ENCODE data around the gene SPOCK2. TPM values are rescaled to one million over a fixed set of nuclear protein-coding genes. Genes with fewer than 3 reads are reported as not detected.

SPOCK2 gene
- total and polyA plus RNA-seq, 2 of the 13 experiments (the other 11 are each of a cell fraction or from before 2014, with no cell fraction given), result 8.6 to 30.6 TPM

DNA sequence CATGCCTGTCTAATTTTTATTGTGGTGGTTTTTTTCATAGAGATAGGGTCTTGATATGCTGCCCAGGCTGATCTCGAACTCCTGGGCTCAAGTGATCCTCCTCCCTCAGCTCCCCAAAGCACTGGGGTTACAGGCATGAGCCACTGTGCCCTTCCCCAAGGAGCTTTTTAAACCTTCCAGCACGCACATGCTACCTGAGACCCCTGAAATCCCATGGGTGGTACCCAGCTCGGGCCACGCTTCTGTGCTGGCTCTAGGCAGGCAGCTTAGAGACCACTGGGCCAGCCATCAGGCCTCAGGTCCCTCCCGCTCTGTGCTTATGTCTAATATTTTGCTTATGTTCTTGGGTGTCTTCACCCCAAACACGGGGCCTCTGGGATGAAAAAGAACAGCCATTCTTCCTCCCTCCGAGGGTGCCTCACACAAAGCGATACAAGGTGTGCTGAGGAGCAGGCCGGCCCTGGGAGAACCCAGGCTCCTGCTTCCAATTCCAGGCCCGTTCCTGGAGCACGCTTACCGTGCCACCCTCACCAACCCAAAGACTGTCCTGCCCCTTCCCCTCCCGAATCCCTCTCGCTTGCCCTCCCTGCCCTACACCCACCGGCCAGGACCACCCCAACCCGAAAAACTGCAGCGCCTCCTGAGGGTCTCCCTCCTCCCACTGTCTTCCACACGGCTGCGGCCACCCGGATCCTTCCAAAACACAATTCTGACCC is 10.9 kb downstream of the SPOCK2 start:
- Histone ChIP-seq H4K20me1 (ENCODE audit: insufficient read depth, low read length) (no peaks in the 10 kb centered on the region), H2AFZ (ENCODE audit: low read length) (no peak overlapping the region), H3K4me2 (ENCODE audit: low read depth, low read length) (no peak overlapping the region), H3K9ac (ENCODE audit: insufficient read depth, low read depth, low read length) (no peak overlapping the region), H3K36me3 (replicated peaks in 1 of 2; ENCODE audit: control insufficient read depth in 1 of 2, insufficient read depth in 2 of 2, low read length in 2 of 2) (no peaks in the 10 kb centered on the region), H3K79me2 (ENCODE audit: insufficient read depth, low read length) (no peaks in the 10 kb centered on the region), H3K27me3 (ENCODE audit: control insufficient read depth in 1 of 2, insufficient read depth in 2 of 2, low read length in 2 of 2) (peaks cover 7 to 34% of the 10 kb centered on the region in 2 experiments), H3K27ac (ENCODE audit: extremely low read length, insufficient read depth, low read length) (no peak overlapping the region), H3K4me1 (ENCODE audit: insufficient read depth, low read length) (peaks cover 24% of the 10 kb centered on the region), H3K4me3 (replicated peaks in 1 of 3; ENCODE audit: insufficient read depth in 1 of 3, low read depth in 2 of 3, low read length in 3 of 3) (no peak overlapping the region), H3K9me3 (ENCODE audit: low read length) (no peaks in the 10 kb centered on the region)
- intact Hi-C loops (cut with micrococcal nuclease; ENCODE audit: unreplicated experiment), result no loop called here
- no TSS peak for BruUV-seq (replicated peaks)
- FAIRE-seq (no peak), ATAC-seq (no peak), DNase-seq (ENCODE audit: low spot score) (no peak)
- in situ Hi-C loops (cut with HindIII; ENCODE audit: extremely low pct_ligation_motif_present, low pct_unique_long_range_greater_than_20kb), result loop anchor here (25.0 kb wide), 1 partner anchor 260 kb away; no protein-coding TSS in a partner anchor
- ChIA-PET CTCF (ENCODE audit: low intra/inter-chr PET ratio, low total read pairs) (no interaction called here), POLR2A (interaction anchor here (1.1 kb wide), 1 partner anchor 196 kb away, joined by 3 read pairs; the partner anchor contains the start of gene DDIT4)
- 57% methylated on average over 20 of the region's 20 CpGs for WGBS (ENCODE audit: low lambda C conversion rate)
- TF ChIP-seq, protein P1, sequence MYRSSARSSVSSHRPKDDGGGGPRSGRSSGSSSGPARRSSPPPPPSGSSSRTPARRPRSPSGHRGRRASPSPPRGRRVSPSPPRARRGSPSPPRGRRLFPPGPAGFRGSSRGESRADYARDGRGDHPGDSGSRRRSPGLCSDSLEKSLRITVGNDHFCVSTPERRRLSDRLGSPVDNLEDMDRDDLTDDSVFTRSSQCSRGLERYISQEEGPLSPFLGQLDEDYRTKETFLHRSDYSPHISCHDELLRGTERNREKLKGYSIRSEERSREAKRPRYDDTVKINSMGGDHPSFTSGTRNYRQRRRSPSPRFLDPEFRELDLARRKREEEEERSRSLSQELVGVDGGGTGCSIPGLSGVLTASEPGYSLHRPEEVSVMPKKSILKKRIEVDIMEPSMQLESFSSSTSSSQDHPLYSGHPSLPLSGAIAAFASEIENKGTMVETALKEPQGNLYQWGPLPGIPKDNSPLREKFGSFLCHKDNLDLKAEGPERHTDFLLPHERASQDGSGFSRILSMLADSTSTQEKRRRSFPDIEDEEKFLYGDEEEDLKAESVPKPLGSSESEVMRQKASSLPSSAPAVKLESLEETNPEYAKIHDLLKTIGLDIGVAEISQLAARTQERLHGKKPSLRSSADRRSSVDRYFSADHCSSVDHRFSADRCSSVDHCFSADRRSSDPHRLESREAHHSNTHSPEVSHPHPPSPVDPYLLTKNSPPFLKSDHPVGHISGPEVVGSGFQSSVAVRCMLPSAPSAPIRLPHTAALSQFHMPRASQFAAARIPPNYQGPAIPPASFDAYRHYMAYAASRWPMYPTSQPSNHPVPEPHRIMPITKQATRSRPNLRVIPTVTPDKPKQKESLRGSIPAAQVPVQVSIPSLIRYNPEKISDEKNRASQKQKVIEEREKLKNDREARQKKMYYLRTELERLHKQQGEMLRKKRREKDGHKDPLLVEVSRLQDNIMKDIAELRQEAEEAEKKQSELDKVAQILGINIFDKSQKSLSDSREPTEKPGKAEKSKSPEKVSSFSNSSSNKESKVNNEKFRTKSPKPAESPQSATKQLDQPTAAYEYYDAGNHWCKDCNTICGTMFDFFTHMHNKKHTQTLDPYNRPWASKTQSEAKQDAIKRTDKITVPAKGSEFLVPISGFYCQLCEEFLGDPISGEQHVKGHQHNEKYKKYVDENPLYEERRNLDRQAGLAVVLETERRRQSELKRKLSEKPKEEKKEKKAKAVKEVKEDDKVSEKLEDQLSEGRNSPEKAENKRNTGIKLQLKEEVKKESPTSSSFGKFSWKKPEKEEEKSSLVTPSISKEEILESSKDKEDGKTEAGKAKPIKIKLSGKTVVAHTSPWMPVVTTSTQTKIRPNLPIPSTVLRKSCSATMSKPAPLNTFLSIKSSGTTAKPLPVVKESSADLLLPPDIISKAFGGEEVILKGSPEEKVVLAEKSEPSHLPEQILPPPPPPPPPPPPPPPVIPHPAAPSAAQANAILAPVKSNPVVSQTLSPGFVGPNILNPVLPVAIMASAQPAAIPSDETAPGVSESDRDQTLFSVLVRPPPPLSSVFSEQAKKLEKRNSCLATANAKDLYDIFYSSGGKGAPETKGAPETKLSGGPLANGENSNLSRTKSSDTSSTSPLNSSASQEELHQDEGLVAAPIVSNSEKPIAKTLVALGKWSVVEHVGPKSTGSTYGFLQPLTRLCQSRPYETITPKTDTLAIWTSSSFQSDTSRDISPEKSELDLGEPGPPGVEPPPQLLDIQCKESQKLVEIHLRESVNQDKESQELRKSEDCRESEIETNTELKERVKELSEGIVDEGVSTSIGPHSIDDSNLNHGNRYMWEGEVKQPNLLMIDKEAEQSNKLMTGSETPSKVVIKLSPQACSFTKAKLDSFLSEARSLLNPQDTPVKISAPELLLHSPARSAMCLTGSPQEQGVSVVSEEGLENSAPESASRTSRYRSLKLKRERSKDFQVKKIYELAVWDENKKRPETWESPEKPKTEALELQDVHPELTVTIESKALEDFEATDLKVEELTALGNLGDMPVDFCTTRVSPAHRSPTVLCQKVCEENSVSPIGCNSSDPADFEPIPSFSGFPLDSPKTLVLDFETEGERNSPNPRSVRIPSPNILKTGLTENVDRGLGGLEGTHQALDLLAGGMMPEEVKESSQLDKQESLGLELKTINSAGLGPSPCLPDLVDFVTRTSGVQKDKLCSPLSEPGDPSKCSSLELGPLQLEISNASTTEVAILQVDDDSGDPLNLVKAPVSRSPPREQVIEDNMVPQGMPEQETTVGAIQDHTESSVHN (CRISPR knock-in tag; IDR thresholded peaks at IDR 0.05), result no peak
- TF ChIP-seq, protein P2, sequence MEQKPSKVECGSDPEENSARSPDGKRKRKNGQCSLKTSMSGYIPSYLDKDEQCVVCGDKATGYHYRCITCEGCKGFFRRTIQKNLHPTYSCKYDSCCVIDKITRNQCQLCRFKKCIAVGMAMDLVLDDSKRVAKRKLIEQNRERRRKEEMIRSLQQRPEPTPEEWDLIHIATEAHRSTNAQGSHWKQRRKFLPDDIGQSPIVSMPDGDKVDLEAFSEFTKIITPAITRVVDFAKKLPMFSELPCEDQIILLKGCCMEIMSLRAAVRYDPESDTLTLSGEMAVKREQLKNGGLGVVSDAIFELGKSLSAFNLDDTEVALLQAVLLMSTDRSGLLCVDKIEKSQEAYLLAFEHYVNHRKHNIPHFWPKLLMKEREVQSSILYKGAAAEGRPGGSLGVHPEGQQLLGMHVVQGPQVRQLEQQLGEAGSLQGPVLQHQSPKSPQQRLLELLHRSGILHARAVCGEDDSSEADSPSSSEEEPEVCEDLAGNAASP (CRISPR knock-in tag; IDR thresholded peaks at IDR 0.05; ENCODE audit: borderline replicate concordance), result no peak
- TF ChIP-seq ZNF24 (IDR thresholded peaks at IDR 0.05) (no peak), ZNF337 (CRISPR knock-in tag; IDR thresholded peaks at IDR 0.05; ENCODE audit: borderline replicate concordance, low read depth) (no peak), SMARCE1 (IDR thresholded peaks at IDR 0.05; ENCODE audit: borderline replicate concordance) (no peak), ZNF230 (CRISPR knock-in tag; IDR thresholded peaks at IDR 0.05) (no peak), ZSCAN12 (CRISPR knock-in tag; IDR thresholded peaks at IDR 0.05) (no peak), DR1 (CRISPR knock-in tag; IDR thresholded peaks at IDR 0.05) (no peak), THYN1 (CRISPR knock-in tag; IDR thresholded peaks at IDR 0.05; ENCODE audit: borderline replicate concordance, low read depth) (no peak)
- TF ChIP-seq, protein P3, sequence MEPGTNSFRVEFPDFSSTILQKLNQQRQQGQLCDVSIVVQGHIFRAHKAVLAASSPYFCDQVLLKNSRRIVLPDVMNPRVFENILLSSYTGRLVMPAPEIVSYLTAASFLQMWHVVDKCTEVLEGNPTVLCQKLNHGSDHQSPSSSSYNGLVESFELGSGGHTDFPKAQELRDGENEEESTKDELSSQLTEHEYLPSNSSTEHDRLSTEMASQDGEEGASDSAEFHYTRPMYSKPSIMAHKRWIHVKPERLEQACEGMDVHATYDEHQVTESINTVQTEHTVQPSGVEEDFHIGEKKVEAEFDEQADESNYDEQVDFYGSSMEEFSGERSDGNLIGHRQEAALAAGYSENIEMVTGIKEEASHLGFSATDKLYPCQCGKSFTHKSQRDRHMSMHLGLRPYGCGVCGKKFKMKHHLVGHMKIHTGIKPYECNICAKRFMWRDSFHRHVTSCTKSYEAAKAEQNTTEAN (CRISPR knock-in tag; conservative IDR thresholded peaks at IDR 0.05), result no peak

All from HepG2 (cell line).